ENCODE measurements around the gene SYTL1.

GRCh38 chr1:27301582-27302199 is 40.1 kb upstream of the SYTL1 start:
- TF ChIP-seq SMC3 (conservative IDR thresholded peaks at IDR 0.05; ENCODE audit: poor library complexity): no peak
- TF ChIP-seq, protein P1, sequence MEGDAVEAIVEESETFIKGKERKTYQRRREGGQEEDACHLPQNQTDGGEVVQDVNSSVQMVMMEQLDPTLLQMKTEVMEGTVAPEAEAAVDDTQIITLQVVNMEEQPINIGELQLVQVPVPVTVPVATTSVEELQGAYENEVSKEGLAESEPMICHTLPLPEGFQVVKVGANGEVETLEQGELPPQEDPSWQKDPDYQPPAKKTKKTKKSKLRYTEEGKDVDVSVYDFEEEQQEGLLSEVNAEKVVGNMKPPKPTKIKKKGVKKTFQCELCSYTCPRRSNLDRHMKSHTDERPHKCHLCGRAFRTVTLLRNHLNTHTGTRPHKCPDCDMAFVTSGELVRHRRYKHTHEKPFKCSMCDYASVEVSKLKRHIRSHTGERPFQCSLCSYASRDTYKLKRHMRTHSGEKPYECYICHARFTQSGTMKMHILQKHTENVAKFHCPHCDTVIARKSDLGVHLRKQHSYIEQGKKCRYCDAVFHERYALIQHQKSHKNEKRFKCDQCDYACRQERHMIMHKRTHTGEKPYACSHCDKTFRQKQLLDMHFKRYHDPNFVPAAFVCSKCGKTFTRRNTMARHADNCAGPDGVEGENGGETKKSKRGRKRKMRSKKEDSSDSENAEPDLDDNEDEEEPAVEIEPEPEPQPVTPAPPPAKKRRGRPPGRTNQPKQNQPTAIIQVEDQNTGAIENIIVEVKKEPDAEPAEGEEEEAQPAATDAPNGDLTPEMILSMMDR (IDR thresholded peaks at IDR 0.05; ENCODE audit: poor library complexity, severe bottlenecking): no peak
- no peak for TF ChIP-seq EP300 (conservative IDR thresholded peaks at IDR 0.05; ENCODE audit: poor library complexity, severe bottlenecking)
- TF ChIP-seq EZH2 (IDR thresholded peaks at IDR 0.05; ENCODE audit: borderline replicate concordance, insufficient read depth, low read length, poor library complexity, severe bottlenecking): no peak
- TF ChIP-seq TAF1 (IDR thresholded peaks at IDR 0.05; ENCODE audit: low read depth): no peak
- TF ChIP-seq, protein P2, sequence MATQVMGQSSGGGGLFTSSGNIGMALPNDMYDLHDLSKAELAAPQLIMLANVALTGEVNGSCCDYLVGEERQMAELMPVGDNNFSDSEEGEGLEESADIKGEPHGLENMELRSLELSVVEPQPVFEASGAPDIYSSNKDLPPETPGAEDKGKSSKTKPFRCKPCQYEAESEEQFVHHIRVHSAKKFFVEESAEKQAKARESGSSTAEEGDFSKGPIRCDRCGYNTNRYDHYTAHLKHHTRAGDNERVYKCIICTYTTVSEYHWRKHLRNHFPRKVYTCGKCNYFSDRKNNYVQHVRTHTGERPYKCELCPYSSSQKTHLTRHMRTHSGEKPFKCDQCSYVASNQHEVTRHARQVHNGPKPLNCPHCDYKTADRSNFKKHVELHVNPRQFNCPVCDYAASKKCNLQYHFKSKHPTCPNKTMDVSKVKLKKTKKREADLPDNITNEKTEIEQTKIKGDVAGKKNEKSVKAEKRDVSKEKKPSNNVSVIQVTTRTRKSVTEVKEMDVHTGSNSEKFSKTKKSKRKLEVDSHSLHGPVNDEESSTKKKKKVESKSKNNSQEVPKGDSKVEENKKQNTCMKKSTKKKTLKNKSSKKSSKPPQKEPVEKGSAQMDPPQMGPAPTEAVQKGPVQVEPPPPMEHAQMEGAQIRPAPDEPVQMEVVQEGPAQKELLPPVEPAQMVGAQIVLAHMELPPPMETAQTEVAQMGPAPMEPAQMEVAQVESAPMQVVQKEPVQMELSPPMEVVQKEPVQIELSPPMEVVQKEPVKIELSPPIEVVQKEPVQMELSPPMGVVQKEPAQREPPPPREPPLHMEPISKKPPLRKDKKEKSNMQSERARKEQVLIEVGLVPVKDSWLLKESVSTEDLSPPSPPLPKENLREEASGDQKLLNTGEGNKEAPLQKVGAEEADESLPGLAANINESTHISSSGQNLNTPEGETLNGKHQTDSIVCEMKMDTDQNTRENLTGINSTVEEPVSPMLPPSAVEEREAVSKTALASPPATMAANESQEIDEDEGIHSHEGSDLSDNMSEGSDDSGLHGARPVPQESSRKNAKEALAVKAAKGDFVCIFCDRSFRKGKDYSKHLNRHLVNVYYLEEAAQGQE (IDR thresholded peaks at IDR 0.05; ENCODE audit: borderline replicate concordance): no peak
- no peak for TF ChIP-seq RAD21 (conservative IDR thresholded peaks at IDR 0.05)

All from neural cell (in vitro differentiated cells).